HepG2 (cell line): ENCODE results near the gene BABAM1. TPM values are rescaled to one million over a fixed set of nuclear protein-coding genes. Genes with fewer than 3 reads are reported as not detected.
A peak's percentile ranks its signal among the peaks of the same experiment; 100 is the strongest.

Experiments
- DR1 ChIP-seq: sonication (generic); formaldehyde crosslinking; IDR thresholded peaks from 2 replicates; pipeline ENCODE4 v1.8.0; 2021; ENCODE audit warnings: mild to moderate bottlenecking, missing genetic modification reagents, inconsistent platforms
- HOXA3 ChIP-seq: sonication (generic); formaldehyde crosslinking; IDR thresholded peaks from 2 replicates; pipeline ENCODE4 v1.5.0; 2020; ENCODE audit warnings: missing genetic modification reagents
- KLF6 ChIP-seq: IDR thresholded peaks from 2 replicates; pipeline ENCODE4 v1.8.0; 2016; ENCODE audit warnings: missing biosample characterization, missing genetic modification reagents
- MYNN ChIP-seq: sonication (generic); formaldehyde crosslinking; IDR thresholded peaks from 2 replicates; pipeline ENCODE4 v1.4.0; 2020; ENCODE audit warnings: mild to moderate bottlenecking, low read depth, missing genetic modification reagents
- PCBP2 ChIP-seq: fragments of 200-400 bp; formaldehyde crosslinking; optimal IDR thresholded peaks from 2 replicates; pipeline ENCODE3; 2018; ENCODE audit warnings: low read length, low read depth; ENCODE audit not compliant: poor library complexity, severe bottlenecking
- TAF1 ChIP-seq: sonication (generic); formaldehyde crosslinking; IDR thresholded peaks from 2 replicates; pipeline ENCODE4 v1.4.0; 2020; ENCODE audit warnings: missing genetic modification reagents
- ZFP36L2 ChIP-seq: sonication (generic); formaldehyde crosslinking; IDR thresholded peaks from 2 replicates; pipeline ENCODE4 v1.4.0; 2020; ENCODE audit warnings: missing genetic modification reagents
- ZFX ChIP-seq: sonication (generic); formaldehyde crosslinking; IDR thresholded peaks from 2 replicates; pipeline ENCODE4 v1.4.0; 2020; ENCODE audit warnings: mild to moderate bottlenecking, low read depth, missing genetic modification reagents, moderate library complexity
- ZNF121 ChIP-seq: sonication (generic); formaldehyde crosslinking; IDR thresholded peaks from 2 replicates; pipeline ENCODE4 v1.5.0; 2020; ENCODE audit warnings: mild to moderate bottlenecking, missing genetic modification reagents
- ZNF30 ChIP-seq: sonication (generic); formaldehyde crosslinking; IDR thresholded peaks from 2 replicates; pipeline ENCODE4 v1.5.0; 2020; ENCODE audit warnings: mild to moderate bottlenecking, missing genetic modification reagents
- ZNF326 ChIP-seq: sonication (generic); formaldehyde crosslinking; IDR thresholded peaks from 2 replicates; pipeline ENCODE4 v1.4.0; 2020; ENCODE audit warnings: missing genetic modification reagents, borderline replicate concordance
- ZNF558 ChIP-seq: sonication (generic); formaldehyde crosslinking; IDR thresholded peaks from 2 replicates; pipeline ENCODE4 v1.9.0; 2022; ENCODE audit warnings: mild to moderate bottlenecking, missing genetic modification reagents, borderline replicate concordance
- ZNF570 ChIP-seq: sonication (generic); formaldehyde crosslinking; IDR thresholded peaks from 2 replicates; pipeline ENCODE4 v1.4.0; 2020; ENCODE audit warnings: mild to moderate bottlenecking, missing genetic modification reagents, borderline replicate concordance
- ZNF607 ChIP-seq: sonication (generic); formaldehyde crosslinking; IDR thresholded peaks from 2 replicates; pipeline ENCODE4 v1.5.1; 2020; ENCODE audit warnings: missing genetic modification reagents, mild to moderate bottlenecking, borderline replicate concordance
- ZNF709 ChIP-seq: sonication (generic); formaldehyde crosslinking; IDR thresholded peaks from 2 replicates; pipeline ENCODE4 v1.5.0; 2020; ENCODE audit warnings: mild to moderate bottlenecking, missing genetic modification reagents
- ZNF737 ChIP-seq: sonication (generic); formaldehyde crosslinking; IDR thresholded peaks from 2 replicates; pipeline ENCODE4 v1.5.0; 2020; ENCODE audit warnings: missing genetic modification reagents, mild to moderate bottlenecking, borderline replicate concordance
- ZNF790 ChIP-seq: sonication (generic); formaldehyde crosslinking; IDR thresholded peaks from 2 replicates; pipeline ENCODE4 v1.8.0; 2022; ENCODE audit warnings: missing genetic modification reagents, mild to moderate bottlenecking, borderline replicate concordance
- polyA plus RNA-seq, 8 experiments: library from polyadenylated mRNA; depleted of rRNA in 3 of 8; stranded (reverse) in 7 of 8; unstranded in 1 of 8; fragments of >200 nt; fragmentation: Illumina TruSeq in 4 of 8; extraction: Trizol in 4 of 8; gene quantifications; 2 replicates each; pipeline versions ENCODE4 v1.2.1 to v1.2.3, GENCODE V29; 2011 to 2016; ENCODE audit warnings: low read depth in 4 of 8, missing spikeins in 1 of 8, mixed read lengths in 1 of 8; ENCODE audit not compliant: insufficient read depth in 1 of 8
- total RNA-seq, 5 experiments: library from RNA; depleted of rRNA; stranded (reverse); fragments of >200 nt; fragmentation: Illumina TruSeq; extraction: Trizol; gene quantifications; 2 replicates each; pipeline ENCODE4 v1.2.3, GENCODE V29; 2016; ENCODE audit warnings: low read depth in 1 of 5
- TF ChIP-seq, protein P1 (sequence below): sonication (generic); formaldehyde crosslinking; IDR thresholded peaks from 2 replicates; pipeline ENCODE4 v1.5.1; 2020; ENCODE audit warnings: mild to moderate bottlenecking, missing genetic modification reagents
- TF ChIP-seq, protein P2 (sequence below): sonication (generic); formaldehyde crosslinking; IDR thresholded peaks from 2 replicates; pipeline ENCODE4 v1.4.0; 2020; ENCODE audit warnings: missing genetic modification reagents
- TF ChIP-seq, protein P3 (sequence below): sonication (generic); formaldehyde crosslinking; IDR thresholded peaks from 2 replicates; pipeline ENCODE4 v1.4.0; 2020; ENCODE audit warnings: missing genetic modification reagents

BABAM1 gene
- total and polyA plus RNA-seq, 2 of the 13 experiments (the other 11 are each of a cell fraction or from before 2014, with no cell fraction given), result 70.0 to 82.0 TPM

DNA sequence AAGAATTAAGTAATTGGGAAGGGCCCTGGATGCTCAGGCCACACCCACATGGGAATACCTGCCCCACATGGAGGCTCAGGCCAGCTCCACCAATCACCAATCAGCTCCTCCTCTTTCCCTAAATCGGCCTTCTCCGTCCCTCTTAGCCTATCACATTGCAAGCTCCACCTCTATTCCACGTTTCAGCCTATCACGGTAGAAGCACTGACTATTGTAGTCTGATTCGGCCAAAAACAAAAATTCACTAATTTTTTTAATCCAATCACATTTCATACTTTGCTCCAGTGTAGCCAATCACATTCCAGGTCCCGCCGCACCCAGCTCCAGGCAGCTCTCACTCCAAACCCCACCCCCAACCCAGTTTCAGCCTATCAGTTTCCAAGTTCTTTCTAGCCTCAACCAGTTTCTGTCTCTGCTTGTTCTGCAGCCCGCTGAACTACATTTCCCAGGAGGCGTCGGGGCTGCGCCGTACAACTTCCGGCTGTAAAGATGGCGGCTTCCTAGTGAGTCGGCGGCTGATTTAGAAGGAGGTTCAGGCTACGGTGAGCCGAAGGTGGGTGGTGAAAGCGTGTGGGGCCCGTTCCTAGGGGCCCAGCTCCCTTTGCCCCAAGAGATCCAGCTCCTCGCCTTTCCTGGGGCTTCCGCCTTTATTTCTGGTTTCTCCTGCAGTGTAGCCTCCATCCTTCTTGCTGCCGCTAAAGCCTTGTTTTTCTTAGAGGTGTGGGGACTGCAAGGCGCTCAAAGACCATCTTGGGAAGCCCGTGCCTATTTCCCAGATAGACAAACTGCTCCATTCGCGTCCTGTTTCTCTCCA, at the start of gene BABAM1 (continued):
- TF ChIP-seq, protein P1, sequence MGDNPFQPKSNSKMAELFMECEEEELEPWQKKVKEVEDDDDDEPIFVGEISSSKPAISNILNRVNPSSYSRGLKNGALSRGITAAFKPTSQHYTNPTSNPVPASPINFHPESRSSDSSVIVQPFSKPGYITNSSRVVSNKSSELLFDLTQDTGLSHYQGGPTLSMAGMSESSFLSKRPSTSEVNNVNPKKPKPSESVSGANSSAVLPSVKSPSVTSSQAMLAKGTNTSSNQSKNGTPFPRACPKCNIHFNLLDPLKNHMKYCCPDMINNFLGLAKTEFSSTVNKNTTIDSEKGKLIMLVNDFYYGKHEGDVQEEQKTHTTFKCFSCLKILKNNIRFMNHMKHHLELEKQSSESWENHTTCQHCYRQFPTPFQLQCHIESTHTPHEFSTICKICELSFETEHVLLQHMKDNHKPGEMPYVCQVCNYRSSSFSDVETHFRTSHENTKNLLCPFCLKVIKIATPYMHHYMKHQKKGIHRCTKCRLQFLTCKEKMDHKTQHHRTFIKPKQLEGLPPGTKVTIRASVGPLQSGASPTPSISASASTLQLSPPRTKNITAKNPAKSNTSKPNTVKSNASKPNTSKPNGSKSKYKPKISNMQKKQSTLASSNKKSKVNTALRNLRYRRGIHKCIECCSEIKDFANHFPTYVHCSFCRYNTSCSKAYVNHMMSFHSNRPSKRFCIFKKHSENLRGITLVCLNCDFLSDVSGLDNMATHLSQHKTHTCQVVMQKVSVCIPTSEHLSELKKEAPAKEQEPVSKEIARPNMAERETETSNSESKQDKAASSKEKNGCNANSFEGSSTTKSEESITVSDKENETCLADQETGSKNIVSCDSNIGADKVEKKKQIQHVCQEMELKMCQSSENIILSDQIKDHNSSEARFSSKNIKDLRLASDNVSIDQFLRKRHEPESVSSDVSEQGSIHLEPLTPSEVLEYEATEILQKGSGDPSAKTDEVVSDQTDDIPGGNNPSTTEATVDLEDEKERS (CRISPR knock-in tag), result no peak
- TF ChIP-seq, protein P2, sequence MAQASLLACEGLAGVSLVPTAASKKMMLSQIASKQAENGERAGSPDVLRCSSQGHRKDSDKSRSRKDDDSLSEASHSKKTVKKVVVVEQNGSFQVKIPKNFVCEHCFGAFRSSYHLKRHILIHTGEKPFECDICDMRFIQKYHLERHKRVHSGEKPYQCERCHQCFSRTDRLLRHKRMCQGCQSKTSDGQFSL (CRISPR knock-in tag), result no peak
- no peak for TF ChIP-seq ZNF737 (CRISPR knock-in tag)
- peak; percentile 92 for TF ChIP-seq TAF1
- no peak for TF ChIP-seq ZNF570 (CRISPR knock-in tag)
- peak; percentile 47; the same call in 1 of the 2 replicates for TF ChIP-seq ZFX (CRISPR knock-in tag)
- peak; percentile 95 for TF ChIP-seq HOXA3 (CRISPR knock-in tag)
- no peak for TF ChIP-seq DR1 (CRISPR knock-in tag)
- no peak for TF ChIP-seq ZNF30 (CRISPR knock-in tag)
- TF ChIP-seq ZNF326, result no peak
- TF ChIP-seq ZFP36L2, result no peak
- TF ChIP-seq ZNF558 (CRISPR knock-in tag), result no peak
- TF ChIP-seq ZNF607 (CRISPR knock-in tag), result 0 out of 2 replicates have a peak, but pooled peaks have one; percentile 36
- no peak for TF ChIP-seq MYNN (CRISPR knock-in tag)
- no peak for TF ChIP-seq PCBP2
- TF ChIP-seq, protein P3, sequence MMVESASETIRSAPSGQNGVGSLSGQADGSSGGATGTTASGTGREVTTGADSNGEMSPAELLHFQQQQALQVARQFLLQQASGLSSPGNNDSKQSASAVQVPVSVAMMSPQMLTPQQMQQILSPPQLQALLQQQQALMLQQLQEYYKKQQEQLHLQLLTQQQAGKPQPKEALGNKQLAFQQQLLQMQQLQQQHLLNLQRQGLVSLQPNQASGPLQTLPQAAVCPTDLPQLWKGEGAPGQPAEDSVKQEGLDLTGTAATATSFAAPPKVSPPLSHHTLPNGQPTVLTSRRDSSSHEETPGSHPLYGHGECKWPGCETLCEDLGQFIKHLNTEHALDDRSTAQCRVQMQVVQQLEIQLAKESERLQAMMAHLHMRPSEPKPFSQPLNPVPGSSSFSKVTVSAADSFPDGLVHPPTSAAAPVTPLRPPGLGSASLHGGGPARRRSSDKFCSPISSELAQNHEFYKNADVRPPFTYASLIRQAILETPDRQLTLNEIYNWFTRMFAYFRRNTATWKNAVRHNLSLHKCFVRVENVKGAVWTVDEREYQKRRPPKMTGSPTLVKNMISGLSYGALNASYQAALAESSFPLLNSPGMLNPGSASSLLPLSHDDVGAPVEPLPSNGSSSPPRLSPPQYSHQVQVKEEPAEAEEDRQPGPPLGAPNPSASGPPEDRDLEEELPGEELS (CRISPR knock-in tag), result no peak
- no peak for TF ChIP-seq KLF6 (CRISPR knock-in tag)
- no peak for TF ChIP-seq ZNF790
- no peak for TF ChIP-seq ZNF709 (CRISPR knock-in tag)
- no peak for TF ChIP-seq ZNF121 (CRISPR knock-in tag)
